Amniotic epithelial cell (primary cell): Measurements from ENCODE around the gene UHMK1.
A peak's percentile ranks its signal among the peaks of the same experiment; 100 is the strongest.

Experiments
- DNase-seq: peaks from one replicate; pipeline ENCODE4 v3.0.0-alpha.2; 2010; ENCODE audit warnings: low read depth

Gene UHMK1

GRCh38 chr1:162530307-162530987 is 32.8 kb downstream of the UHMK1 start:
- DNase-seq = no peak

- DNase-seq = no peak
These were observed 33.3 kb downstream of the UHMK1 start for GRCh38 chr1:162530988-162531319.

- no peak for DNase-seq
These were observed 37.9 kb downstream of the UHMK1 start for GRCh38 chr1:162535501-162535900.

- DNase-seq = peak; percentile 60
These were observed 38.9 kb downstream of the UHMK1 start for GRCh38 chr1:162536511-162536910.

GRCh38 chr1:162537216-162537615 is 39.6 kb downstream of the UHMK1 start:
- DNase-seq = no peak

- DNase-seq = peak; percentile 95
These were observed 41.3 kb downstream of the UHMK1 start for GRCh38 chr1:162538815-162539431.

- DNase-seq = peak; percentile 97
These were observed 44.1 kb downstream of the UHMK1 start for GRCh38 chr1:162541619-162542141.

GRCh38 chr1:162543228-162543627 is 45.6 kb downstream of the UHMK1 start:
- no peak for DNase-seq

- DNase-seq = peak; percentile 25
These were observed 50.6 kb downstream of the UHMK1 start for GRCh38 chr1:162548170-162548569.

- DNase-seq = no peak
These were observed 51.4 kb downstream of the UHMK1 start for GRCh38 chr1:162549001-162549400.

- DNase-seq = no peak
These were observed 53.3 kb downstream of the UHMK1 start for GRCh38 chr1:162550925-162551324.

- DNase-seq = peak; percentile 73
These were observed 54.5 kb downstream of the UHMK1 start for GRCh38 chr1:162551969-162552683.

- no peak for DNase-seq
These were observed 55.1 kb downstream of the UHMK1 start for GRCh38 chr1:162552684-162553252.

- peak; percentile 92 for DNase-seq
These were observed 56.6 kb downstream of the UHMK1 start for GRCh38 chr1:162554258-162554657.

- DNase-seq = no peak
These were observed 59.9 kb downstream of the UHMK1 start for GRCh38 chr1:162557536-162557935.

- peak; percentile 80 for DNase-seq
These were observed 62.9 kb downstream of the UHMK1 start for GRCh38 chr1:162560303-162561036.

- peak; percentile 95 for DNase-seq
These were observed 63.5 kb downstream of the UHMK1 start for GRCh38 chr1:162561037-162561615.

GRCh38 chr1:162561616-162562469 is 64.2 kb downstream of the UHMK1 start, which contains the start of gene UAP1:
TSS of gene UAP1 (plus strand) at chr1:162561722. CDS start at chr1:162566069, 4,347 bp downstream.
- DNase-seq = no peak

GRCh38 chr1:162562470-162562828 is 64.8 kb downstream of the UHMK1 start:
- DNase-seq = peak; percentile 76

- peak; percentile 32 for DNase-seq
These were observed 67.2 kb downstream of the UHMK1 start for GRCh38 chr1:162564762-162565218.
